Measurements from ENCODE around the gene OGN.

Gene OGN

GRCh38 chr9:92345582-92345981 is 58.8 kb downstream of the OGN start:
- no peak for DNase-seq (ENCODE audit: low spot score)

GRCh38 chr9:92342825-92343488 is 61.4 kb downstream of the OGN start:
- DNase-seq (ENCODE audit: low spot score): no peak

DNA sequence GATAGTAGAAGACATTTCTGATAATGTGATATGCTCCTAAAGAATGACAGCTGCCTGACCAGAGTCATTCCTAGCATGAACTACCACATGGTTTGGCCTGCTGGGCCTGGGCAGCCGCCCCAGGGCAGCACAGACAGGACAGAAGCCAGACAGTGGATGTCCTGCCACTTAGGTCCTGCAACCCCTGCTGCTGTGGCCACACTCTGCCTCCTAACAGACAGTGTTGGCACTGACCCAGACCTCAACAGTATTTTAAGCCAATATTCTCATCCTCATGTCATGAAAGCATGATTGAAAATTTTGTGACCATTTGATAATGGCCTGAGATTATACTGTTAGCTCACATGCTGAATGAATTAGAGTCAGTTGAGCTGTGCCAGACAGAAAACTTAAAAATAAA is 62.8 kb downstream of the OGN start:
- no peak for DNase-seq (ENCODE audit: low spot score)

DNA sequence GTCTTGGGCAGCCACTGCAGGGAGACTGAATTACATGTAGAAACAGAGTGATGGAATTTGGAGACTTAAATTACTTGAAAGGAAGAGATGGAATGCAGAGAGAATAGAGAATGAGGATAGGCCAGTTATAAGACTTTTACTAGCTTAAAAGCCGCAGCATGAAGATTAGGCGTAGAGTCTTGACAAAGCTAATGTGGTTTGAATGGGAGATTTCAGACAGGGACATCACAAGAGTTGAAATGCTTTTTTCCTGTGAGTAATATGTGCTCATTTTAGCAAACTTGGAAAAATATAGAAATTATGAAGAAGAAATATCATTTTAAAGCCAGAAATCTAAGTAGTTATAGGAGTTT is 71.1 kb downstream of the OGN start:
- DNase-seq (ENCODE audit: low spot score): no peak

All from SW480 (cell line).